Cardiac muscle cell (in vitro differentiated cells and primary cell): ENCODE measurements around the gene DST. TPM values are rescaled to one million over a fixed set of nuclear protein-coding genes. Genes with fewer than 3 reads are reported as not detected.

Experiments used
- DNase-seq, 2 donors: peaks; one replicate each; pipeline versions ENCODE4 v3.0.0 to v3.0.0-alpha.2; 2010 to 2017; ENCODE audit warnings: low read depth in 1 of 2, low spot score in 1 of 2
- H3K27ac ChIP-seq: fragments of 200-600 bp; sonication (generic); 2 replicates; pipeline ENCODE4 v1.5.1; 2016
- H3K27me3 ChIP-seq: fragments of 200-600 bp; sonication (generic); 2 replicates; pipeline ENCODE4 v1.6.0; 2016; ENCODE audit warnings: control low read depth
- H3K36me3 ChIP-seq: fragments of 200-600 bp; sonication (generic); 2 replicates; pipeline ENCODE4 v1.5.1; 2016; ENCODE audit warnings: control low read depth
- H3K4me1 ChIP-seq: fragments of 200-600 bp; sonication (generic); 2 replicates; pipeline ENCODE4 v1.8.1; 2017; ENCODE audit warnings: low read depth, mild to moderate bottlenecking, mixed run types
- H3K4me3 ChIP-seq: fragments of 200-600 bp; sonication (generic); 2 replicates; pipeline ENCODE4 v1.5.1; 2016; ENCODE audit warnings: mild to moderate bottlenecking
- H3K9me3 ChIP-seq: fragments of 200-600 bp; sonication (generic); 2 replicates; pipeline ENCODE4 v1.5.1; 2017; ENCODE audit warnings: low read depth, mild to moderate bottlenecking, control low read depth
- CTCF ChIP-seq: IDR thresholded peaks from 2 replicates; pipeline ENCODE4 v1.5.1; 2012; ENCODE audit warnings: low read depth, mild to moderate bottlenecking, low read length
- polyA plus RNA-seq: library from polyadenylated mRNA; unstranded; fragments of >200 nt; fragmentation: Nextera tagmentation; extraction: Ambion mirVana; gene quantifications from 2 replicates; pipeline ENCODE4 v1.2.1, GENCODE V29; 2016
- total RNA-seq: library from RNA; depleted of rRNA; stranded (reverse); fragments of >200 nt; gene quantifications from 2 replicates; pipeline ENCODE4 v1.2.3, GENCODE V29; 2016

The DST gene
- total and polyA plus RNA-seq, 2 experiments from 2014 or later = 31.7 to 82.1 TPM

GRCh38 chr6:56531839-56532595, 110.7 kb downstream of the DST start:
- no peak overlapping the region for H3K4me3 ChIP-seq
- H3K36me3 ChIP-seq = peaks cover 2% of the 10 kb centered on the region
- no peaks in the 10 kb centered on the region for H3K9me3 ChIP-seq
- no peak overlapping the region for H3K27ac ChIP-seq
- no peaks in the 10 kb centered on the region for H3K4me1 ChIP-seq
- no peaks in the 10 kb centered on the region for H3K27me3 ChIP-seq
- TF ChIP-seq CTCF = no peak
- DNase-seq = no peak

- peaks cover 8% of the 10 kb centered on the region for H3K36me3 ChIP-seq
- no peak overlapping the region for H3K27ac ChIP-seq
Observed at GRCh38 chr6:56529594-56530191, 113.0 kb downstream of the DST start.

GRCh38 chr6:56528412-56528841, 114.3 kb downstream of the DST start:
- Histone ChIP-seq H3K27me3 (no peaks in the 10 kb centered on the region), H3K27ac (no peak overlapping the region), H3K4me3 (no peak overlapping the region), H3K9me3 (no peaks in the 10 kb centered on the region), H3K36me3 (peaks cover 8% of the 10 kb centered on the region), H3K4me1 (no peaks in the 10 kb centered on the region)
- TF ChIP-seq CTCF = no peak
- peak in 1 of 2 donors; percentile 48 for DNase-seq

More at GRCh38 chr6:56529594-56530191, 113.0 kb downstream of the DST start:
- Histone ChIP-seq H3K4me1 (no peaks in the 10 kb centered on the region), H3K27me3 (no peaks in the 10 kb centered on the region), H3K9me3 (no peaks in the 10 kb centered on the region), H3K4me3 (no peak overlapping the region)
- no peak for TF ChIP-seq CTCF
- no peak for DNase-seq

GRCh38 chr6:56527934-56528333, 114.8 kb downstream of the DST start:
- H3K27ac ChIP-seq = no peak overlapping the region
- H3K4me1 ChIP-seq = no peaks in the 10 kb centered on the region
- DNase-seq = no peak
- no peaks in the 10 kb centered on the region for H3K27me3 ChIP-seq
- TF ChIP-seq CTCF = no peak
- H3K9me3 ChIP-seq = no peaks in the 10 kb centered on the region
- H3K4me3 ChIP-seq = no peak overlapping the region
- H3K36me3 ChIP-seq = peaks cover 8% of the 10 kb centered on the region

GRCh38 chr6:56526860-56527544, 115.7 kb downstream of the DST start:
- Histone ChIP-seq H3K36me3 (peaks cover 8% of the 10 kb centered on the region), H3K27ac (no peak overlapping the region), H3K9me3 (no peaks in the 10 kb centered on the region), H3K4me1 (no peaks in the 10 kb centered on the region), H3K27me3 (no peaks in the 10 kb centered on the region), H3K4me3 (no peak overlapping the region)
- no peak for TF ChIP-seq CTCF
- DNase-seq = no peak
